Raji (cell line): ENCODE results near the gene ANKRD34B.

Experiments used
- POLR2A ChIP-seq: IDR thresholded peaks from 2 replicates; pipeline ENCODE4 v1.6.1; 2011; ENCODE audit warnings: low read depth, low read length, control low read depth; ENCODE audit not compliant: insufficient read depth

ANKRD34B gene

GRCh38 chr5:80569961-80570786, at the start of gene ANKRD34B:
Gene ANKRD34B, minus strand, starts transcription at chr5:80570280. Its CDS starts 10,261 bp downstream, at chr5:80560019.
- TF ChIP-seq POLR2A: no peak

GRCh38 chr5:80619086-80619485, 49.0 kb upstream of the ANKRD34B start:
- no peak for TF ChIP-seq POLR2A

- no peak for TF ChIP-seq POLR2A
These were observed 48.4 kb upstream of the ANKRD34B start for GRCh38 chr5:80618438-80618837.

GRCh38 chr5:80615266-80615914, 45.3 kb upstream of the ANKRD34B start:
- no peak for TF ChIP-seq POLR2A

- no peak for TF ChIP-seq POLR2A
These were observed 39.6 kb upstream of the ANKRD34B start for GRCh38 chr5:80609692-80610091.

- no peak for TF ChIP-seq POLR2A
These were observed 38.7 kb upstream of the ANKRD34B start for GRCh38 chr5:80608731-80609130.

GRCh38 chr5:80607832-80608231, 37.8 kb upstream of the ANKRD34B start:
- TF ChIP-seq POLR2A: no peak

- TF ChIP-seq POLR2A: no peak
These were observed 37.3 kb upstream of the ANKRD34B start for GRCh38 chr5:80607343-80607742.

- no peak for TF ChIP-seq POLR2A
These were observed 31.0 kb upstream of the ANKRD34B start for GRCh38 chr5:80600943-80601693.

- no peak for TF ChIP-seq POLR2A
These were observed 27.4 kb upstream of the ANKRD34B start for GRCh38 chr5:80597500-80597899.

GRCh38 chr5:80594810-80595209, 24.7 kb upstream of the ANKRD34B start:
- no peak for TF ChIP-seq POLR2A

GRCh38 chr5:80592761-80593160, 22.7 kb upstream of the ANKRD34B start:
- TF ChIP-seq POLR2A: no peak

- TF ChIP-seq POLR2A: no peak
These were observed 22.0 kb upstream of the ANKRD34B start for GRCh38 chr5:80592105-80592504.

GRCh38 chr5:80591352-80591751, 21.3 kb upstream of the ANKRD34B start:
- TF ChIP-seq POLR2A: no peak

GRCh38 chr5:80590766-80591165, 20.7 kb upstream of the ANKRD34B start:
- TF ChIP-seq POLR2A: no peak
